Measurements from ENCODE around the gene LIPG.

DNA sequence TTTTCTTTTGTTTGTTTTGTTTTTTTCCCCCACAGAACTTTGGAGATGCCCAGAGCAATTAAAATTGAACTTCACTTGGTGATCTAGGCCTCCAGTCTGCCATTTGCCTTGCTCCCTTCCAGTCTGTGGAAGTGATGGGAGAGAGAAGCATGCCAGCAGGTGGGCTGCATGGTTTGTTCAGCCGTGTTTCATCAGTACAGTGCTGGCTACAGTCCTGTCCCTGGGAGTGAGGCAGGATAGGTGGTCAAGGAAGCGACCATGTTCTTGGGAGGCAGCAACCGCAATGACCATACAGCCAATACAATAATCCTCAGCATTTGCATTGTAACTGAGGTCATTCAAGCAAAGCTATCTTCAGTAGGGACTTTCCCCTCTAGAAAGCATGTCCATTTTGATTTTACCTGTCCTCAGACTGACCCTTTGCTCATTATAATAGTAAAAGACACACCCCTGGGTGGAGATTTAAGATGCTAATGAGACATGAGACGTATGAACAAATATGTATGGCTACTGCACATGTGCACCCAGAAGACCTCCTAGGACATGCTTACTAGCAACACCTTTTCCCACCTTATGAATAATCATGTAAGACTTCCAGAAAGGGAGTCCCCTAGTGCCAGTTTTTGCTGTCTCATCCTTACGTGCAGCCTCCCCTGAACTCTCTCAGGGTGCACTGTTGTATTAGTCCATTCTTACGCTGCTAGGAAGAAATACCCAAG lies 11.1 kb upstream of the LIPG start:
- no peak for TF ChIP-seq EP300 (IDR thresholded peaks at IDR 0.05; ENCODE audit: low read depth)
- TF ChIP-seq POLR2AphosphoS5 (IDR thresholded peaks at IDR 0.05) = no peak
- TF ChIP-seq CTCF (IDR thresholded peaks at IDR 0.05) = no peak
